Left hindlimb (tissue), 1 donor: ENCODE results near the gene CDRT15L2.
"Not testable (repeated sequence)": the region's sequence is repeated elsewhere in the genome, so short reads cannot be mapped to it uniquely, and the experiment has no call there.

Source experiments
- DNase-seq: peaks from one replicate; pipeline ENCODE4 v3.0.0-alpha.2; 2018

Gene CDRT15L2

GRCh38 chr17:20579424-20579823 is at the start of gene CDRT15L2:
Gene CDRT15L2, plus strand, starts transcription at chr17:20579724. Its CDS starts 20 bp downstream, at chr17:20579744.
- not testable (repeated sequence) for DNase-seq

GRCh38 chr17:20530104-20530503 is 49.4 kb upstream of the CDRT15L2 start:
- not testable (repeated sequence) for DNase-seq

- DNase-seq = peak; percentile 83
Measured at GRCh38 chr17:20532544-20533090, 46.9 kb upstream of the CDRT15L2 start.

GRCh38 chr17:20533206-20533605 is 46.3 kb upstream of the CDRT15L2 start:
- peak; percentile 29 for DNase-seq

GRCh38 chr17:20534711-20535550 is 44.6 kb upstream of the CDRT15L2 start:
- DNase-seq = not testable (repeated sequence)

GRCh38 chr17:20540414-20540813 is 39.1 kb upstream of the CDRT15L2 start:
- DNase-seq = not testable (repeated sequence)

GRCh38 chr17:20540865-20541264 is 38.7 kb upstream of the CDRT15L2 start:
- not testable (repeated sequence) for DNase-seq

GRCh38 chr17:20541853-20542546 is 37.5 kb upstream of the CDRT15L2 start:
- DNase-seq = not testable (repeated sequence)

GRCh38 chr17:20547923-20548322 is 31.6 kb upstream of the CDRT15L2 start:
- DNase-seq = not testable (repeated sequence)

- DNase-seq = not testable (repeated sequence)
Measured at GRCh38 chr17:20552920-20553319, 26.6 kb upstream of the CDRT15L2 start.

GRCh38 chr17:20554728-20555127 is 24.8 kb upstream of the CDRT15L2 start:
- not testable (repeated sequence) for DNase-seq

- DNase-seq = not testable (repeated sequence)
Measured at GRCh38 chr17:20555135-20556010, 24.2 kb upstream of the CDRT15L2 start.

- not testable (repeated sequence) for DNase-seq
Measured at GRCh38 chr17:20558096-20558495, 21.4 kb upstream of the CDRT15L2 start.

GRCh38 chr17:20559018-20559417 is 20.5 kb upstream of the CDRT15L2 start:
- DNase-seq = not testable (repeated sequence)

- DNase-seq = no peak
Measured at GRCh38 chr17:20562587-20562986, 16.9 kb upstream of the CDRT15L2 start.

GRCh38 chr17:20565245-20565644 is 14.3 kb upstream of the CDRT15L2 start:
- DNase-seq = not testable (repeated sequence)

GRCh38 chr17:20565711-20566110 is 13.8 kb upstream of the CDRT15L2 start:
- no peak for DNase-seq

GRCh38 chr17:20566736-20567135 is 12.8 kb upstream of the CDRT15L2 start:
- not testable (repeated sequence) for DNase-seq

GRCh38 chr17:20567421-20567820 is 12.1 kb upstream of the CDRT15L2 start:
- not testable (repeated sequence) for DNase-seq

- DNase-seq = not testable (repeated sequence)
Measured at GRCh38 chr17:20568604-20569003, 10.9 kb upstream of the CDRT15L2 start.

- not testable (repeated sequence) for DNase-seq
Measured at GRCh38 chr17:20571653-20572052, 7.9 kb upstream of the CDRT15L2 start.

GRCh38 chr17:20573216-20573615 is 6.3 kb upstream of the CDRT15L2 start:
- DNase-seq = not testable (repeated sequence)
